ENCODE results near the gene GMCL1.

DNA sequence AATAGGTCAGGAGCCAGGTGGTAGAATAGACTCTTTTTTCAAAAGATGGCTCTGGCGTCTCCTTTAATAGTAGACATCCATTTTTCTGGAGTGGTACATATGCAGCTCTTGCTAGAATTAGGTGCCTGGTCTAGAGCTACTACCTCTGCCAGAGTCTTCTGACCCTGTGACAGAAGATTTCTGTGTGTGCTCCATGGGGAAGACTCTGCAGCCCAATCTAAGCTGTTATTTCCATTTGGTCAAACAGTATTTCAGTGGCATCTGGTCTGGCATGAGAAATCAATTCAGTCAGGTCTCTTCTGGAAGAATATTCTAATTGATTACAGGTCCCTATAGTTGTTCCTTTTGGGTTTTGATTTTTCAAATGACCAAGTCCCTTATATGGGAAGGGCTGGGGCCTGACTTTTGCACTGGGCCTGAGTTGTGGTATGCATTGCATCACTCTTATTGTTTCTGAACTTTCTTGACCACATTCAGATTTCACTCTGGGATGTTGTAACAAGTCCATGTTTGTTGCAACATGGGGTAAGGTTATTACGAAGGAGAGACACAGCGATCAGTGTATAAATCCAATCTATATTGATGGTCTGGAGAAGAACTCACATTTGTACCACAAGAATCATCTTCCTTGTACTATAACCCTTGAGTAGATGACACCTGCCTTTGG, 97.5 kb downstream of the GMCL1 start:
- TF ChIP-seq, protein P1, sequence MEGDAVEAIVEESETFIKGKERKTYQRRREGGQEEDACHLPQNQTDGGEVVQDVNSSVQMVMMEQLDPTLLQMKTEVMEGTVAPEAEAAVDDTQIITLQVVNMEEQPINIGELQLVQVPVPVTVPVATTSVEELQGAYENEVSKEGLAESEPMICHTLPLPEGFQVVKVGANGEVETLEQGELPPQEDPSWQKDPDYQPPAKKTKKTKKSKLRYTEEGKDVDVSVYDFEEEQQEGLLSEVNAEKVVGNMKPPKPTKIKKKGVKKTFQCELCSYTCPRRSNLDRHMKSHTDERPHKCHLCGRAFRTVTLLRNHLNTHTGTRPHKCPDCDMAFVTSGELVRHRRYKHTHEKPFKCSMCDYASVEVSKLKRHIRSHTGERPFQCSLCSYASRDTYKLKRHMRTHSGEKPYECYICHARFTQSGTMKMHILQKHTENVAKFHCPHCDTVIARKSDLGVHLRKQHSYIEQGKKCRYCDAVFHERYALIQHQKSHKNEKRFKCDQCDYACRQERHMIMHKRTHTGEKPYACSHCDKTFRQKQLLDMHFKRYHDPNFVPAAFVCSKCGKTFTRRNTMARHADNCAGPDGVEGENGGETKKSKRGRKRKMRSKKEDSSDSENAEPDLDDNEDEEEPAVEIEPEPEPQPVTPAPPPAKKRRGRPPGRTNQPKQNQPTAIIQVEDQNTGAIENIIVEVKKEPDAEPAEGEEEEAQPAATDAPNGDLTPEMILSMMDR (IDR thresholded peaks at IDR 0.05; ENCODE audit: low read length) = no peak
- no peak for TF ChIP-seq EZH2 (IDR thresholded peaks at IDR 0.05; ENCODE audit: borderline replicate concordance, low read length)
